Erythroblast (primary cell): ENCODE measurements around the gene MAPRE2.
"Not testable (repeated sequence)": the region's sequence is repeated elsewhere in the genome, so short reads cannot be mapped to it uniquely, and the experiment has no call there.

ENCODE experiments used
- DNase-seq, 2 experiments: peaks; one replicate each; lab custom pipeline; 2025; lab: John Stamatoyannopoulos, UW
- GATA1 ChIP-seq: IDR thresholded peaks from 2 replicates; pipeline ENCODE4 v1.6.1; 2011; ENCODE audit warnings: low read depth, mild to moderate bottlenecking, control low read depth, low read length, moderate library complexity
- POLR2A ChIP-seq: IDR thresholded peaks from 2 replicates; pipeline ENCODE4 v1.6.1; 2011; ENCODE audit warnings: mild to moderate bottlenecking, low read length

The MAPRE2 gene

GRCh38 chr18:35104391-35105051 lies 63.3 kb downstream of the MAPRE2 start:
- no peak for DNase-seq
- TF ChIP-seq POLR2A (no peak), GATA1 (no peak)

GRCh38 chr18:35106013-35106844 lies 65.0 kb downstream of the MAPRE2 start:
- DNase-seq: no peak
- TF ChIP-seq POLR2A (no peak), GATA1 (no peak)

DNA sequence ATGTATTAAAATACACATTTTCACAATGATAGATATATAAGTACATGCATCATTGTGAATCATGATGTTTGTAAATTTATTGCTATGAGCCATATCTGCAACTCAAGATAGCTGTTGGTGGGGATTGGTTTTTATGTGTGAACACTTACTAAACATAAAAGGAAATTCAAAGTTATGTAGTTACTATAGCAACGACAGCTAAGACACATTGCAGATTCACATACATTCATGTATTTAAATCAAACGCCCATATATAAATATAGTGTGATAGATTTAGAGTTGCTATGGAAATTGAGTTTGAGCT lies 65.6 kb downstream of the MAPRE2 start:
- TF ChIP-seq POLR2A: no peak
- no peak for TF ChIP-seq GATA1
- DNase-seq: peak in 1 of 2 experiments; percentile 16

DNA sequence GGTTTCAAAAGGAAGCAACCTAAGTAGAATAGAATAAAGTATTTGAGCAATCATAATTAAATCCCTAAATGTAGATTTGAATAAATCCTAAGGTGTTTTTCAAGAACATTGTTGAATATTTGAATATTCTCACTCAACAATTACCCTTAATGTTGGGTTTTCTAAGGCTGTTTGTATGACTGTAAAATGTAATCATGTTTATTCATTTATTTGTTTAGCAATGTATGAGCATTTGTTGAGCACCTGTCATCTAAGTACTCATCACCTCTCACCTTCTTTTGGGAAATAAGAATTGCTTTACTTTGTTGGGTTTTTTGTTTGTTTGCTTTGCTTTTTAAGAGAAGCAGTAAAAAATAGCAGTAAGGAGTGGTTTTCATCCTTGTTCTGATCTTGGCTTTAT lies 66.0 kb downstream of the MAPRE2 start:
- TF ChIP-seq GATA1 (no peak), POLR2A (no peak)

GRCh38 chr18:35108088-35108487 lies 66.9 kb downstream of the MAPRE2 start:
- DNase-seq: not testable (repeated sequence)

More for the DNA sequence above, 66.0 kb downstream of the MAPRE2 start:
- DNase-seq: no peak

GRCh38 chr18:35110059-35110458 lies 68.8 kb downstream of the MAPRE2 start:
- TF ChIP-seq GATA1: no peak
- no peak for TF ChIP-seq POLR2A
- DNase-seq: peak; percentile 64 to 79

DNA sequence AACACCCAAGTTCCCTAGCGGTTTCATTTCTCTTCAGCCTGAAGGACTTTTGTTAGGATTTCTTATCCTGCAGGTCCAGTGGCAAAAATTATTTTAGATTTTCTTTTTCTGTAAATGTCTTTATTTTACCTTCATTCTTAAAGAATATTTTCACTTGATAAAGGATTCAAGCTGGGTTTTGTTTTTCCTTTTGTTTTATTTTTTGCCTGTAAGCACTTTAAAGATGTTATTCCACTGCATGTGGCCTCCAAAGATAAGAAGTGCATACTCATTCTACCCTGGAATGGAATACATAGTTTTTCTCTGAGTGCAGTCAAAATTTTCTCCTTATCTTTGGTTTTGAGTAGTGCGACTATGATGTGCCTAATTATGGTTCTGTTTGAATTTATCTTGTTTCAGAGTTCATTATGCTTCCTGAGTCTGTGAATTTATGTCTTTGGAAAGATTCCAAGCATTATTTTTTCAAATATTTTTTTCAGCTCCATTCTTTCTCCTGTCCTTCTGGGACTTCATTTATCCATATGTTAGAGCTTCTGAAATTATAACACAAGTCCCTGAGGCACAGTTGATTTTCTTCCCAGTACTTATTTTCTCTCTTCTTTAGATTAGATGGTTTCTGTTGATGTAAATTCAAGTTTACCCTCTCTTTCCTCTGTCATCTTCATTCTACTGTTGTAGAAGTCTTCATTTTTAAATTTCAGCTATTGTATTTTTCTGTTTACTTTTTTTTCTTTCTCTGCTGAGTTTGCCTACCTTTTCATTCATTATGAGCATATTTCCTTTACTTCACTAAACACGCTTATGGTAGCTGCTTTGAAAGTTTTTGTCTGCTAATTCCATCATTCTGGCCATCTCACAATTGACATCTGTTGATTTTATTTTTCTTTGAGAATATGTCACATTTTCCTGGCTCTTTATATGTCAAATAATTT lies 69.6 kb downstream of the MAPRE2 start:
- DNase-seq: peak; percentile 92 to 96
- TF ChIP-seq POLR2A: peak; percentile 44
- TF ChIP-seq GATA1: peak; percentile 60

- no peak for DNase-seq
These were observed 71.5 kb downstream of the MAPRE2 start for GRCh38 chr18:35112696-35113095.

GRCh38 chr18:35114305-35114704 lies 73.1 kb downstream of the MAPRE2 start:
- DNase-seq: no peak
- TF ChIP-seq POLR2A (no peak), GATA1 (no peak)

More at GRCh38 chr18:35112696-35113095, 71.5 kb downstream of the MAPRE2 start:
- TF ChIP-seq POLR2A: no peak
- TF ChIP-seq GATA1: no peak

- no peak for DNase-seq
- TF ChIP-seq GATA1: no peak
- TF ChIP-seq POLR2A: no peak
These were observed 75.6 kb downstream of the MAPRE2 start for GRCh38 chr18:35116784-35117318.

GRCh38 chr18:35117372-35117771 lies 76.2 kb downstream of the MAPRE2 start:
- DNase-seq: no peak
- no peak for TF ChIP-seq POLR2A
- no peak for TF ChIP-seq GATA1

DNA sequence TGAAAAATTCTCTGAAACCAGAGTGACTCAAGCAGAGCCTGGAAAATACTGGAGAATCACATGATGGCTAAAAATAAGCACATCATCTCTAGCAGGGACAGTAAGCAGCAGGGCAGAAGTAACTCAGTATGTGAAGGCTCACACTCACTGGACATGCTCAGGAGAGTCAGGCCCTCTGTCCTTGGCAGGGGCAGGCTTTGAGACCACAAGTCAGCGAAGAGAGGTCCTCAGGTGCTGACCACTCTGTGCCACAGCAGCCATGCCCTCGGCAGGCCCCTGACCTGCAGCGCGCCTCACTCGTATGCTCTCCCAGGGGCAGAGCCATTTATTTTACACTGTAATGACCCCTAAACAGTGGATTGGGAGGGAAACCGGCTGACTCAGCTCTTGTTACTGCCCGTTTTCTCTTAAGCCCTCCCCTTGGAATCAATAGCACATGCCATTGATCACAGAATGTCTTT lies 76.8 kb downstream of the MAPRE2 start:
- DNase-seq: no peak
- TF ChIP-seq GATA1 (no peak), POLR2A (no peak)

DNA sequence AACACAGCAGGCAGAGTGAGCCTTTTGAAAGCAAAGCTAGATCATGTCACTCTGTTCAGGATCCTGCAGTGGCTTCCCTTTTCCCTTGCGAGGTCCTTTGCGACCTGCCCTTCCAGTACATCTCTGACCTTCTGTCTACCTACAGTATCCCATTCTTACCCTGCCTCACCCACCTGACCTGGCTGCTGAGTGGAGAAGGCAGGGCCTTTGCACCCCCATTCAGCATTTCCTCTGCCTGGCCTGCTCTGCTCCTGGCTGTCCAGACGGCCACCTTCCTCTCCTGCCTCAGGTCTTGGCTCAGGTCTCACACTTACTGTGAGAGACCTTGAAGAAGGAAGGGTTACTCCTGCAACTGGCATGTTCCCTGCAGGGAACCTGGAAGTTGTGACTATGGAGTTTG lies 77.4 kb downstream of the MAPRE2 start:
- no peak for TF ChIP-seq POLR2A
- no peak for TF ChIP-seq GATA1
- DNase-seq: no peak
